Caco-2 (cell line): Measurements from ENCODE around the gene VPS45. TPM values are rescaled to one million over a fixed set of nuclear protein-coding genes. Genes with fewer than 3 reads are reported as not detected.
A peak's percentile ranks its signal among the peaks of the same experiment; 100 is the strongest.

ENCODE experiments used
- BruUV-seq: library from RNA; stranded (reverse); fragments of 400-500 nt; replicated peaks from 2 replicates; lab custom pipeline; 2021; lab: Mats Ljungman, UMichigan
- CTCF ChIA-PET: fragments of 300-600 bp; sonication (Branson Sonifier 250); formaldehyde crosslinking; loops from one replicate; lab custom pipeline; 2022; ENCODE audit warnings: antibody characterized with exemption; lab: Charles Lee
- POLR2A ChIA-PET: fragments of 300-600 bp; sonication (Branson Sonifier 250); formaldehyde crosslinking; loops from one replicate; lab custom pipeline; 2022; ENCODE audit warnings: antibody characterized with exemption; lab: Charles Lee
- DNase-seq, 2 experiments: peaks; one replicate each; pipeline versions ENCODE4 v3.0.0 to v3.0.0-alpha.2; 2020 to 2022
- H3K27me3 ChIP-seq: replicated peaks from 2 replicates; pipeline ENCODE4 v1.6.0; 2011; ENCODE audit warnings: low read length; ENCODE audit not compliant: control insufficient read depth, insufficient read depth
- H3K36me3 ChIP-seq: 2 replicates; pipeline ENCODE4 v1.5.1; 2011; ENCODE audit warnings: low read length; ENCODE audit not compliant: control insufficient read depth, insufficient read depth
- H3K4me1 ChIP-seq: fragments of 250-450 bp; sonication (Bioruptor Pico); 2 replicates; pipeline ENCODE4 v1.5.1; 2020; ENCODE audit warnings: mild to moderate bottlenecking
- H3K4me3 ChIP-seq: 2 replicates; pipeline ENCODE4 v1.5.1; 2011; ENCODE audit warnings: low read depth, mild to moderate bottlenecking, control low read depth, low read length
- H3K9me3 ChIP-seq: fragments of 250-450 bp; sonication (Bioruptor Pico); 2 replicates; pipeline ENCODE4 v1.5.1; 2020; ENCODE audit warnings: mild to moderate bottlenecking, moderate library complexity
- H3K27ac Mint-ChIP-seq: one replicate; pipeline ENCODE4 v1.8.0; 2022; ENCODE audit warnings: mixed read lengths; ENCODE audit not compliant: unreplicated experiment
- H3K27me3 Mint-ChIP-seq: one replicate; pipeline ENCODE4 v1.8.0; 2022; ENCODE audit warnings: mixed read lengths; ENCODE audit not compliant: insufficient read depth, unreplicated experiment
- H3K36me3 Mint-ChIP-seq: one replicate; pipeline ENCODE4 v1.8.0; 2022; ENCODE audit warnings: mild to moderate bottlenecking, mixed read lengths; ENCODE audit not compliant: insufficient read depth, unreplicated experiment
- H3K4me1 Mint-ChIP-seq: one replicate; pipeline ENCODE4 v1.8.0; 2022; ENCODE audit warnings: low read depth, mixed read lengths; ENCODE audit not compliant: unreplicated experiment
- H3K4me3 Mint-ChIP-seq: one replicate; pipeline ENCODE4 v1.8.0; 2022; ENCODE audit warnings: mild to moderate bottlenecking, moderate library complexity, mixed read lengths; ENCODE audit not compliant: unreplicated experiment
- H3K9me3 Mint-ChIP-seq: one replicate; pipeline ENCODE4 v1.8.0; 2022; ENCODE audit warnings: mixed read lengths; ENCODE audit not compliant: unreplicated experiment
- CTCF ChIP-seq, 2 experiments: fragments of 200-600 bp in 1 of 2; IDR thresholded peaks; 1 replicate in 1 of 2; 2 replicates in 1 of 2; pipeline versions ENCODE4 v1.5.1 to v1.8.0; 2011 to 2022; ENCODE audit warnings: antibody characterized with exemption in 1 of 2, control low read depth in 1 of 2, inconsistent platforms in 1 of 2, low read depth in 1 of 2, low read length in 1 of 2, mild to moderate bottlenecking in 1 of 2, moderate library complexity in 1 of 2; ENCODE audit not compliant: insufficient read depth in 1 of 2, severe bottlenecking in 1 of 2, unreplicated experiment in 1 of 2
- intact Hi-C: fragments of 100-400 bp; cut with micrococcal nuclease; formaldehyde crosslinking; loops from one replicate; pipeline ENCODE4 v1.10.0; 2022; ENCODE audit not compliant: unreplicated experiment
- total RNA-seq: library from RNA; stranded (reverse); gene quantifications from 2 replicates; pipeline ENCODE4 v1.2.3, GENCODE V29; 2022

Gene VPS45
- total RNA-seq, 1 experiment from 2014 or later: 19.8 TPM

DNA sequence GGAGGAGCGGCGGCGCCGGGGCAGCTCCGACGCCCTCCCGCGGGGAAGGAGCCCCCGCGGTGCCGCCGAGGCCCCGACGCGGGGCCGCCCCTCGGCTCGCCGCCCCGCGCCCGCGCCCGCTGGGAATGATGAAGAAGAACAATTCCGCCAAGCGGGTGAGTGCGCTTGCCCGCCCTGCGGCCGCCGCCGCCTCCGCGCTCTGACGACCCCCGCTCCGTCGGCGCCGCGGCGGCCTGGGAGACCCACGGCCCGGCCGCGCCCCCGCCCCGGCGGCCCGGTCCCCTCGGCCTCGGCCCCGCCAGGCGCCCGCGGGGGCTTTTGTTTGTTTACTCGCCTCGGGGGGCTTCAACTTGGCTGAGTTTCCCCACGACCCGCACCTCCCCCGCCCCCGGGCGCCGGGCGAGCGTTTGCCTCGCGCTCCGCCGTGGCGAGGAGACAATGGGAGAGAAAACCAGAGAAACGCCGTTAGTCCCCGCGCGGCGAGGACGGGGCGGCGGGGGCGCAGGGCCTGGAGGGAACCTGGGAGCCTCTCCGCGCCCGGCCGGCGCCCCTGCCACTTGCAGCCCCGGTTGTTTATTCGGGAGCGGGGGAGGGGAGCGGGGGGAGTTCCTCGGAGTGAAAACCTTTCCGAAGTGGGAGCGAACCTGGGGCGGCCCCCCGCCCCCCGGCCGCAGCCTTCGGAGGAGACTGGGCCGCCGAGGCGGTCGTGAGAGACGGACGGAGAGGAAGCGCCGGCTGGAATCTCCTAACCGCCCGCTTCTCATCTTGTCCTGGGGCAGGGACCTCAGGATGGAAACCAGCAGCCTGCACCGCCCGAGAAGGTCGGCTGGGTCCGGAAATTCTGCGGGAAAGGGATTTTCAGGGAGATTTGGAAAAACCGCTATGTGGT is 82.8 kb downstream of the VPS45 start:
- Mint-ChIP-seq H3K36me3 (no peaks in the 10 kb centered on the region), H3K4me3 (peak overlapping the region; percentile 74), H3K4me1 (no peaks in the 10 kb centered on the region), H3K27ac (no peak overlapping the region), H3K27me3 (peaks cover 2% of the 10 kb centered on the region), H3K9me3 (no peaks in the 10 kb centered on the region)
- ChIA-PET POLR2A (interaction anchor here (0.6 to 1.5 kb wide), 2 partner anchors 13 to 47 kb away, joined by 4 read pairs; no protein-coding TSS in a partner anchor), CTCF (interaction anchor here (0.6 to 0.8 kb wide), 2 partner anchors 31 to 37 kb away, joined by 3 read pairs; no protein-coding TSS in a partner anchor)
- H3K36me3 ChIP-seq: no peaks in the 10 kb centered on the region
- DNase-seq: peak in 1 of 2 experiments; percentile 13
- no TSS peak for BruUV-seq
- H3K27me3 ChIP-seq: peaks cover 2% of the 10 kb centered on the region
- H3K4me3 ChIP-seq: peak overlapping the region; percentile 52
- TF ChIP-seq CTCF (IDR thresholded peaks at IDR 0.05; ENCODE audit: insufficient read depth in 1 of 2, low read depth in 1 of 2, low read length in 1 of 2, severe bottlenecking in 1 of 2, unreplicated experiment in 1 of 2): no peak
- intact Hi-C loops: loop anchor here (1.0 kb wide), 1 partner anchor 19 kb away; no protein-coding TSS in a partner anchor
- H3K9me3 ChIP-seq: no peaks in the 10 kb centered on the region
- H3K4me1 ChIP-seq: no peaks in the 10 kb centered on the region

- Histone ChIP-seq H3K4me1 (no peaks in the 10 kb centered on the region), H3K4me3 (no peak overlapping the region), H3K36me3 (no peaks in the 10 kb centered on the region), H3K9me3 (no peaks in the 10 kb centered on the region), H3K27me3 (peaks cover 2% of the 10 kb centered on the region)
- Mint-ChIP-seq H3K27me3 (peaks cover 2% of the 10 kb centered on the region), H3K4me1 (no peaks in the 10 kb centered on the region), H3K27ac (no peak overlapping the region), H3K4me3 (peak overlapping the region; percentile 74), H3K36me3 (no peaks in the 10 kb centered on the region), H3K9me3 (no peaks in the 10 kb centered on the region)
- no TSS peak for BruUV-seq
- no peak for DNase-seq
- ChIA-PET POLR2A (no interaction called here), CTCF (interaction anchor here (0.7 to 1.6 kb wide), 2 partner anchors 10 to 36 kb away, joined by 3 to 4 read pairs; no protein-coding TSS in a partner anchor)
- intact Hi-C loops: no loop called here
- TF ChIP-seq CTCF (IDR thresholded peaks at IDR 0.05; ENCODE audit: insufficient read depth in 1 of 2, low read depth in 1 of 2, low read length in 1 of 2, severe bottlenecking in 1 of 2, unreplicated experiment in 1 of 2): no peak
Measured at GRCh38 chr1:150151291-150152181, 84.0 kb downstream of the VPS45 start.

GRCh38 chr1:150152182-150152536 is 84.6 kb downstream of the VPS45 start:
- POLR2A ChIA-PET: no interaction called here
- no peaks in the 10 kb centered on the region for H3K9me3 Mint-ChIP-seq
- no peaks in the 10 kb centered on the region for H3K4me1 Mint-ChIP-seq
- H3K36me3 Mint-ChIP-seq: no peaks in the 10 kb centered on the region
- H3K4me3 ChIP-seq: no peak overlapping the region
- no TSS peak for BruUV-seq
- no peaks in the 10 kb centered on the region for H3K9me3 ChIP-seq
- CTCF ChIA-PET: interaction anchor here (0.7 to 1.6 kb wide), 2 partner anchors 10 to 35 kb away, joined by 3 to 4 read pairs; no protein-coding TSS in a partner anchor
- peaks cover 2% of the 10 kb centered on the region for H3K27me3 Mint-ChIP-seq
- no peak overlapping the region for H3K27ac Mint-ChIP-seq
- H3K36me3 ChIP-seq: no peaks in the 10 kb centered on the region
- no peak for TF ChIP-seq CTCF (IDR thresholded peaks at IDR 0.05; ENCODE audit: insufficient read depth in 1 of 2, low read depth in 1 of 2, low read length in 1 of 2, severe bottlenecking in 1 of 2, unreplicated experiment in 1 of 2)
- no peaks in the 10 kb centered on the region for H3K4me1 ChIP-seq
- intact Hi-C loops: no loop called here
- peaks cover 2% of the 10 kb centered on the region for H3K27me3 ChIP-seq
- H3K4me3 Mint-ChIP-seq: no peak overlapping the region
- no peak for DNase-seq
